ENCODE data around the gene LRRC8C.

Gene LRRC8C

GRCh38 chr1:89763649-89763986, 130.7 kb downstream of the LRRC8C start:
- no peak for TF ChIP-seq CTCF (conservative IDR thresholded peaks at IDR 0.05; ENCODE audit: low read depth, low read length)
- peak overlapping the region; percentile 95 for H2AFZ ChIP-seq (ENCODE audit: low read depth)
- H3K27me3 ChIP-seq (ENCODE audit: insufficient read depth, low read depth): no peaks in the 10 kb centered on the region
- peak overlapping the region; percentile 31; the same call in 1 of the 2 replicates for H3K9ac ChIP-seq
- no peaks in the 10 kb centered on the region for H4K20me1 ChIP-seq (ENCODE audit: insufficient read depth)
- peak overlapping the region; percentile 52 for H3K4me3 ChIP-seq (IDR thresholded peaks at IDR 0.05; ENCODE audit: insufficient read depth, low read depth, low read length)
- H3K79me2 ChIP-seq (ENCODE audit: insufficient read depth, low read depth): no peaks in the 10 kb centered on the region
- H3K36me3 ChIP-seq (ENCODE audit: insufficient read depth): no peaks in the 10 kb centered on the region
- no peak overlapping the region for H3K27ac ChIP-seq
- H3K4me1 ChIP-seq (ENCODE audit: low read depth, poor library complexity, severe bottlenecking): no peaks in the 10 kb centered on the region
- H3K4me2 ChIP-seq: peak overlapping the region; percentile 60

GRCh38 chr1:89765774-89766173, 132.9 kb downstream of the LRRC8C start:
- Histone ChIP-seq H3K27ac (no peak overlapping the region), H4K20me1 (ENCODE audit: insufficient read depth) (no peaks in the 10 kb centered on the region), H3K9ac (no peak overlapping the region), H3K27me3 (ENCODE audit: insufficient read depth, low read depth) (no peaks in the 10 kb centered on the region), H2AFZ (ENCODE audit: low read depth) (no peak overlapping the region), H3K4me1 (ENCODE audit: low read depth, poor library complexity, severe bottlenecking) (no peaks in the 10 kb centered on the region), H3K79me2 (ENCODE audit: insufficient read depth, low read depth) (no peaks in the 10 kb centered on the region), H3K36me3 (ENCODE audit: insufficient read depth) (no peaks in the 10 kb centered on the region), H3K4me3 (IDR thresholded peaks at IDR 0.05; ENCODE audit: insufficient read depth, low read depth, low read length) (no peak overlapping the region), H3K4me2 (no peak overlapping the region)
- TF ChIP-seq CTCF (conservative IDR thresholded peaks at IDR 0.05; ENCODE audit: low read depth, low read length): no peak

- no peak for TF ChIP-seq CTCF (conservative IDR thresholded peaks at IDR 0.05; ENCODE audit: low read depth, low read length)
- no peak overlapping the region for H3K27ac ChIP-seq
- no peak overlapping the region for H2AFZ ChIP-seq (ENCODE audit: low read depth)
Measured at GRCh38 chr1:89767618-89768017, 134.7 kb downstream of the LRRC8C start.

More at GRCh38 chr1:89767618-89768017, 134.7 kb downstream of the LRRC8C start:
- Histone ChIP-seq H3K27me3 (ENCODE audit: insufficient read depth, low read depth) (no peaks in the 10 kb centered on the region), H3K9ac (no peak overlapping the region), H3K4me1 (ENCODE audit: low read depth, poor library complexity, severe bottlenecking) (no peaks in the 10 kb centered on the region), H3K36me3 (ENCODE audit: insufficient read depth) (no peaks in the 10 kb centered on the region), H3K79me2 (ENCODE audit: insufficient read depth, low read depth) (no peaks in the 10 kb centered on the region), H4K20me1 (ENCODE audit: insufficient read depth) (no peaks in the 10 kb centered on the region), H3K4me3 (IDR thresholded peaks at IDR 0.05; ENCODE audit: insufficient read depth, low read depth, low read length) (no peak overlapping the region), H3K4me2 (no peak overlapping the region)

All from KMS-11 (cell line).